Measurements from ENCODE around the gene NR4A2.

Gene NR4A2

DNA sequence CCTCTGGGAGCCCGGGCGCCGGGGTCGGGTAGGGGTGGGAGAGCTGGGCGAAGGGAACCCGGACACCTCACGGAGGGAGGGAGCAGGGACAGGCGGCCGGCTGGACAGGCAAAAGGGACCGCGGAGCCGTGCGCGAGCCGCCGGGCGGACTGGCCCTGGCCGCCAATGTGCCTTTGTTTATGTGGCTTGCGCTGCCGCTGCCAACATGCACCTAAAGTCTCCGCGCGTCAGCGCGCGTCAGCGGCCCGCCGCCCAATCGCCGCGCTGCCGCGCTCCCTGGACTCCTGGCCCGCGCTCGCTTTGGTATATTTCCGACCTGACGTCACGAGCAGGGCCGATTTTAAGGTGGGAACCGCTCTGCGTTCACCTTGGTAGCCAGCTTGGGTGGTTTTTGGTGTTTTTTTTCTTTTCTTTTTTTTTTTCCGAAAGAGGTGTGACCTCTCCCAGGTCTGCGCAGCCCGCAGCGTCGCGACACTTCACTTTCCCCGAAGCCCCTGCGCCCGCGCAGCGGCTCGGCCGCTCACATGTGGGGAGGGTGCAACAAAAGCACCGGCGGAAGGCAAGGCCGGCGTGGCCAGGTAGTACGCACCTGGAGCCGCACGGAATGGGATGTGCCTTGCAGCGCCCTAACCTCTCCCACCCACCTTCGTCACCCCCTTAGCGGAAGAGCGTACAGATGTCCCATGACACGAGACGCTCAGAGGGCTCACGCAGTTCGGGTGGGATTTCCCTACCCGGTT lies at the start of gene NR4A2:
Gene NR4A2 (minus strand): TSS at position 188 of the 740 bp plus-strand sequence. CDS start 2,535 bp downstream, outside the sequence.
- H3K36me3 ChIP-seq (ENCODE audit: control insufficient read depth, insufficient read depth, low read length), result no peaks in the 10 kb centered on the region
- peaks cover 52% of the 10 kb centered on the region for H3K27me3 ChIP-seq (ENCODE audit: control insufficient read depth, insufficient read depth, low read length)
- no peak within 1 kb of the TSS for H3K9ac ChIP-seq (ENCODE audit: low read depth, low read length)
- peaks cover 12% of the 10 kb centered on the region for H3K4me1 ChIP-seq (ENCODE audit: control insufficient read depth, insufficient read depth, low read length)
- peak within 1 kb of the TSS; percentile 88 for H3K4me3 ChIP-seq (ENCODE audit: low read depth, low read length)
- no peaks in the 10 kb centered on the region for H3K9me3 ChIP-seq (ENCODE audit: control insufficient read depth, insufficient read depth, low read length)

DNA sequence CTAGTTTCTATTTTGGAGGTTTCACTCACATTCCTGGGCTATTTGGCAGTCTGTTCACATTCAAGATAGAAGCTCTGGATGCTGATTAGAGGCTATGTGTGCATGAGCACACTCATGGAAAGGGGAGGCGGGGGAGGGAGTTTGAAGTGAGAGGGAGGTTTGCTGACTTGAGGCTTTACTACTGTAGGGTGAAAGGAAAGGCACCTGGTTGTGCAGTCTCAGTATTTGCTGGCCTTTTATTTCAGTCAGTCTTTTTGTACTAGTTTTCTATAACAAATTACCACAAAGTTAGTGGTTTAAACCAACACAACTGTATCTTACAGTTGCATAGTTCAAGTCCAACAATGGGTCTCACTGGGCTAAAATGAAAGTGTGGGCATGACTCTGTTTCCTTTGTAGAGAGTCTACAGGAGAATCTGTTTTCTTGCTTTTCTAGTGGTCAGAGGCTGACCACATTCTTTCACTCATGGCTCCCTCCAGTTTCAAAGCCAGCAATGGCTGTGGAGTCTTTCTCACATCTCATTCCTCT lies 47.7 kb upstream of the NR4A2 start:
- H3K9me3 ChIP-seq (ENCODE audit: control insufficient read depth, insufficient read depth, low read length), result no peaks in the 10 kb centered on the region
- no peak overlapping the region for H3K4me3 ChIP-seq (ENCODE audit: low read depth, low read length)
- peaks cover 7% of the 10 kb centered on the region for H3K4me1 ChIP-seq (ENCODE audit: control insufficient read depth, insufficient read depth, low read length)
- H3K36me3 ChIP-seq (ENCODE audit: control insufficient read depth, insufficient read depth, low read length), result no peaks in the 10 kb centered on the region
- H3K9ac ChIP-seq (ENCODE audit: low read depth, low read length), result no peak overlapping the region
- H3K27me3 ChIP-seq (ENCODE audit: control insufficient read depth, insufficient read depth, low read length), result no peaks in the 10 kb centered on the region

- H3K4me3 ChIP-seq (ENCODE audit: low read depth, low read length), result no peak overlapping the region
- H3K36me3 ChIP-seq (ENCODE audit: control insufficient read depth, insufficient read depth, low read length), result no peaks in the 10 kb centered on the region
- H3K9me3 ChIP-seq (ENCODE audit: control insufficient read depth, insufficient read depth, low read length), result no peaks in the 10 kb centered on the region
- no peaks in the 10 kb centered on the region for H3K27me3 ChIP-seq (ENCODE audit: control insufficient read depth, insufficient read depth, low read length)
- peaks cover 7% of the 10 kb centered on the region for H3K4me1 ChIP-seq (ENCODE audit: control insufficient read depth, insufficient read depth, low read length)
- H3K9ac ChIP-seq (ENCODE audit: low read depth, low read length), result no peak overlapping the region
These were observed 47.2 kb upstream of the NR4A2 start for GRCh38 chr2:156379714-156380113.

DNA sequence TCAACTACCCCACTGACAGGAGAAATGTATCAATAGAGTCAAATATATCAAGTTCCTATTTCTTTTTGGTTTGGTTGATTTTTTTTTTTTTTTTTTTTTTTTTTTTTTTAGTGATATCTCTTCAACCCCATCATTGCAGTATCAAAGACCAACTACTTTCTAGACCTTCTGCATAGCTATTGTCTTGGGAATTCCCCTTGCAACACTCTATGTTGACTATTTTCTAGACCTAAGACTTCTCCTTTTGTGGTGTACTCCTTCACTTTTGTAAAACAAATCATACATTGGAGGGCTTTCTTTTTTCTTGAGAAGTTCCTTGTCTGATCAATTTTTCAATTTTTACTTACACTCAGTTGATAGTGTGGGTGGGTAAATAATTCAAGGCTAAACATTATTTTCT lies 46.5 kb upstream of the NR4A2 start:
- Histone ChIP-seq H3K4me3 (ENCODE audit: low read depth, low read length) (no peak overlapping the region), H3K27me3 (ENCODE audit: control insufficient read depth, insufficient read depth, low read length) (no peaks in the 10 kb centered on the region), H3K36me3 (ENCODE audit: control insufficient read depth, insufficient read depth, low read length) (no peaks in the 10 kb centered on the region), H3K9me3 (ENCODE audit: control insufficient read depth, insufficient read depth, low read length) (no peaks in the 10 kb centered on the region), H3K4me1 (ENCODE audit: control insufficient read depth, insufficient read depth, low read length) (peaks cover 7% of the 10 kb centered on the region), H3K9ac (ENCODE audit: low read depth, low read length) (no peak overlapping the region)

GRCh38 chr2:156366753-156367152 lies 34.2 kb upstream of the NR4A2 start:
- Histone ChIP-seq H3K4me3 (ENCODE audit: low read depth, low read length) (no peak overlapping the region), H3K4me1 (ENCODE audit: control insufficient read depth, insufficient read depth, low read length) (no peaks in the 10 kb centered on the region), H3K36me3 (ENCODE audit: control insufficient read depth, insufficient read depth, low read length) (no peaks in the 10 kb centered on the region), H3K9me3 (ENCODE audit: control insufficient read depth, insufficient read depth, low read length) (no peaks in the 10 kb centered on the region), H3K9ac (ENCODE audit: low read depth, low read length) (no peak overlapping the region), H3K27me3 (ENCODE audit: control insufficient read depth, insufficient read depth, low read length) (no peaks in the 10 kb centered on the region)

DNA sequence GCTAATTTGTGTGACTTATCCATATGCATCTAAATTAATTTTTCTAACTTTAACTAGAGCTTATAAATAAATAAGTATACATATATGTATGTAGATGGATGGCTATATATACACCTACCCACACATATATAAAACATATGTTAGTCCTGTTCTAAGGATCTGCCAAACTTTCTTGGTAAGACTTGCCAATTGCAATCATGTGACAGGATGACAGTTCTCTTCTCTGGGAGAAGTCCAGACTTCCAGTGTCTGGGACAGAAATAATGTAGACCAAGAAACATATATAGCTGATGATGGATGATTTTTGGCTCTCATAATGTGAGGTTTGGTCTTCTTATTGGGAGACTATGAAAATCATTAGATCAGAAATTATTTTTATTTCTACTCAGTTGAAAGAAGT lies 30.6 kb upstream of the NR4A2 start:
- Histone ChIP-seq H3K9me3 (ENCODE audit: control insufficient read depth, insufficient read depth, low read length) (no peaks in the 10 kb centered on the region), H3K4me3 (ENCODE audit: low read depth, low read length) (no peak overlapping the region), H3K4me1 (ENCODE audit: control insufficient read depth, insufficient read depth, low read length) (no peaks in the 10 kb centered on the region), H3K9ac (ENCODE audit: low read depth, low read length) (no peak overlapping the region), H3K27me3 (ENCODE audit: control insufficient read depth, insufficient read depth, low read length) (no peaks in the 10 kb centered on the region), H3K36me3 (ENCODE audit: control insufficient read depth, insufficient read depth, low read length) (no peaks in the 10 kb centered on the region)

- Histone ChIP-seq H3K4me1 (ENCODE audit: control insufficient read depth, insufficient read depth, low read length) (no peaks in the 10 kb centered on the region), H3K27me3 (ENCODE audit: control insufficient read depth, insufficient read depth, low read length) (no peaks in the 10 kb centered on the region), H3K36me3 (ENCODE audit: control insufficient read depth, insufficient read depth, low read length) (no peaks in the 10 kb centered on the region), H3K9ac (ENCODE audit: low read depth, low read length) (no peak overlapping the region), H3K9me3 (ENCODE audit: control insufficient read depth, insufficient read depth, low read length) (no peaks in the 10 kb centered on the region), H3K4me3 (ENCODE audit: low read depth, low read length) (no peak overlapping the region)
These were observed 23.7 kb upstream of the NR4A2 start for GRCh38 chr2:156356014-156356754.

DNA sequence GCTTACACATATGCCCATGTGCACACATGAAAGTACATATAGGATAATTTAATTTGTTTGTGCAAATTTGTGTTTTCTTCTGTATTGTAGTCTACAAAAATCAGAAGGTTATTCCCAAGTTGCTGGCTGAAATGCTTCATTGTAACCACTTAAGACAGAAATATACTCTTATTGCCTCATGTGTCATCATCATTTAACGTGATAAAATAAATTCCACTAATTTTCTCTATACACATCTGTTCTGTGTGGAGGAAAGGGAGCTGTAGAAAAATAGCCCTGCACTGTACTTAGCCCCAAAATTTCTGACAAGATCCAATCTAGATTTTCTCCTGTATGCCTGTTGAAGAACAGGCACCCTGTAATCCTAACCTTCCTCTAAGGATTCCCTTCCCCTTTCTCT lies 20.4 kb upstream of the NR4A2 start:
- Histone ChIP-seq H3K36me3 (ENCODE audit: control insufficient read depth, insufficient read depth, low read length) (no peaks in the 10 kb centered on the region), H3K9me3 (ENCODE audit: control insufficient read depth, insufficient read depth, low read length) (peaks cover 3% of the 10 kb centered on the region)

GRCh38 chr2:156350374-156351142 lies 18.0 kb upstream of the NR4A2 start:
- peaks cover 3% of the 10 kb centered on the region for H3K9me3 ChIP-seq (ENCODE audit: control insufficient read depth, insufficient read depth, low read length)
- H3K36me3 ChIP-seq (ENCODE audit: control insufficient read depth, insufficient read depth, low read length), result no peaks in the 10 kb centered on the region
- H3K9ac ChIP-seq (ENCODE audit: low read depth, low read length), result no peak overlapping the region
- no peaks in the 10 kb centered on the region for H3K27me3 ChIP-seq (ENCODE audit: control insufficient read depth, insufficient read depth, low read length)
- H3K4me3 ChIP-seq (ENCODE audit: low read depth, low read length), result no peak overlapping the region
- no peaks in the 10 kb centered on the region for H3K4me1 ChIP-seq (ENCODE audit: control insufficient read depth, insufficient read depth, low read length)

More for the DNA sequence above, 20.4 kb upstream of the NR4A2 start:
- Histone ChIP-seq H3K9ac (ENCODE audit: low read depth, low read length) (no peak overlapping the region), H3K4me1 (ENCODE audit: control insufficient read depth, insufficient read depth, low read length) (no peaks in the 10 kb centered on the region), H3K27me3 (ENCODE audit: control insufficient read depth, insufficient read depth, low read length) (no peaks in the 10 kb centered on the region), H3K4me3 (ENCODE audit: low read depth, low read length) (no peak overlapping the region)

- Histone ChIP-seq H3K36me3 (ENCODE audit: control insufficient read depth, insufficient read depth, low read length) (no peaks in the 10 kb centered on the region), H3K4me1 (ENCODE audit: control insufficient read depth, insufficient read depth, low read length) (no peaks in the 10 kb centered on the region), H3K27me3 (ENCODE audit: control insufficient read depth, insufficient read depth, low read length) (peaks cover 6% of the 10 kb centered on the region), H3K9me3 (ENCODE audit: control insufficient read depth, insufficient read depth, low read length) (peaks cover 3% of the 10 kb centered on the region), H3K9ac (ENCODE audit: low read depth, low read length) (no peak overlapping the region), H3K4me3 (ENCODE audit: low read depth, low read length) (no peak overlapping the region)
These were observed 17.1 kb upstream of the NR4A2 start for GRCh38 chr2:156349605-156350004.

DNA sequence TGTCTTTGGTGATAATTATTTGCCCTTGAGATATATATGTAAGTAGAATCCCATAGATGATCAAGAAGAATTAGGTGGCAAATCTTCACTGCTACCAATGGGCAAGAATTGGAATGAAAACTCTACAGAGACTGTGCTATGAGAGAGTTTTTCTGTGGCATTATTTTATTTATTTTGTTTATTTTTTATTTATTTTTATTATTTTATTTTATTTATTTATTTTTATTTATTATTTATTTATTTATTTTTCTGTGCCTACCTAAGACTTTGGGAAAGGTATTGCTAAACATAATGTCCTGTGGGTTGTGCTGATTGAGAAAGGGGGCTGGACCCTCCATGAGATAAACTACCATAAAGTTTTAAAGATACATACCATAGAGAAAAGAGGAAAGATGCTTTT lies 16.6 kb upstream of the NR4A2 start:
- no peaks in the 10 kb centered on the region for H3K36me3 ChIP-seq (ENCODE audit: control insufficient read depth, insufficient read depth, low read length)
- H3K9me3 ChIP-seq (ENCODE audit: control insufficient read depth, insufficient read depth, low read length), result peaks cover 3% of the 10 kb centered on the region
- no peaks in the 10 kb centered on the region for H3K4me1 ChIP-seq (ENCODE audit: control insufficient read depth, insufficient read depth, low read length)
- no peak overlapping the region for H3K9ac ChIP-seq (ENCODE audit: low read depth, low read length)
- no peak overlapping the region for H3K4me3 ChIP-seq (ENCODE audit: low read depth, low read length)
- H3K27me3 ChIP-seq (ENCODE audit: control insufficient read depth, insufficient read depth, low read length), result peaks cover 10% of the 10 kb centered on the region
